ENCODE data around the gene NOS2. TPM values are rescaled to one million over a fixed set of nuclear protein-coding genes. Genes with fewer than 3 reads are reported as not detected.
"Not testable (repeated sequence)": the region's sequence is repeated elsewhere in the genome, so short reads cannot be mapped to it uniquely, and the experiment has no call there.

NOS2 gene
- total RNA-seq, 1 experiment from 2014 or later, result 0.67 TPM

DNA sequence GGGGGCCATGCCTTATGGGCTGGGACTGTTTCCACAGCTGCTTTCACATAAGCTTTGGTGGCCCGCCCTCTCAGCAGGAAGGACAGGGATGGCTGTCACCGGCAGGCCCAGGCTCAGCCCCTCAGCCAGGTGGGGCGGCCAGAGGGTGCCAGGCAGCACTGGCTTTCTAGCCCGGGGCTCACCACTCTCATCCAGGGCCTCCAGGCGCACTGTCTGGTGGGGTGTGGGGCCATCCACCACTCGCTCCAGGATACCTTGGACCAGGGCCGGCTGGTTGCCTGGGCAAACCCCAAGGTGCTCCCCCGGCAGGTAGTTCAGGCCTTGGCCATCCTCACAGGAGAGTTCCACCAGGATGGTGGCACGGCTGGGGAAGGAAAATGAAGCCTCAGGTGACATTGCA lies 35.0 kb downstream of the NOS2 start:
- DNase-seq (ENCODE audit: low spot score), result no peak
- intact Hi-C loops (cut with micrococcal nuclease; ENCODE audit: unreplicated experiment), result no loop called here
- Histone ChIP-seq H3K4me1 (ENCODE audit: insufficient read depth, low read length, poor library complexity, severe bottlenecking) (no peaks in the 10 kb centered on the region), H3K4me3 (ENCODE audit: low read depth, low read length, poor library complexity, severe bottlenecking) (no peak overlapping the region), H3K27me3 (replicated peaks; ENCODE audit: insufficient read depth, low read depth, low read length, poor library complexity) (no peaks in the 10 kb centered on the region), H3K36me3 (ENCODE audit: insufficient read depth, low read length, poor library complexity, severe bottlenecking) (no peaks in the 10 kb centered on the region), H3K9me3 (ENCODE audit: low read depth, low read length, poor library complexity, severe bottlenecking) (no peaks in the 10 kb centered on the region), H3K27ac (ENCODE audit: low read depth, low read length, poor library complexity, severe bottlenecking) (no peak overlapping the region)
- CTCF ChIA-PET, result no interaction called here
- POLR2A ChIA-PET (ENCODE audit: low non-redundant PET), result no interaction called here
- BruUV-seq (replicated peaks), result no TSS peak
- TF ChIP-seq, protein P1, sequence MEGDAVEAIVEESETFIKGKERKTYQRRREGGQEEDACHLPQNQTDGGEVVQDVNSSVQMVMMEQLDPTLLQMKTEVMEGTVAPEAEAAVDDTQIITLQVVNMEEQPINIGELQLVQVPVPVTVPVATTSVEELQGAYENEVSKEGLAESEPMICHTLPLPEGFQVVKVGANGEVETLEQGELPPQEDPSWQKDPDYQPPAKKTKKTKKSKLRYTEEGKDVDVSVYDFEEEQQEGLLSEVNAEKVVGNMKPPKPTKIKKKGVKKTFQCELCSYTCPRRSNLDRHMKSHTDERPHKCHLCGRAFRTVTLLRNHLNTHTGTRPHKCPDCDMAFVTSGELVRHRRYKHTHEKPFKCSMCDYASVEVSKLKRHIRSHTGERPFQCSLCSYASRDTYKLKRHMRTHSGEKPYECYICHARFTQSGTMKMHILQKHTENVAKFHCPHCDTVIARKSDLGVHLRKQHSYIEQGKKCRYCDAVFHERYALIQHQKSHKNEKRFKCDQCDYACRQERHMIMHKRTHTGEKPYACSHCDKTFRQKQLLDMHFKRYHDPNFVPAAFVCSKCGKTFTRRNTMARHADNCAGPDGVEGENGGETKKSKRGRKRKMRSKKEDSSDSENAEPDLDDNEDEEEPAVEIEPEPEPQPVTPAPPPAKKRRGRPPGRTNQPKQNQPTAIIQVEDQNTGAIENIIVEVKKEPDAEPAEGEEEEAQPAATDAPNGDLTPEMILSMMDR (conservative IDR thresholded peaks at IDR 0.05; ENCODE audit: low read depth, low read length), result no peak
- TF ChIP-seq EZH2 (IDR thresholded peaks at IDR 0.05; ENCODE audit: borderline replicate concordance, low read depth, low read length, poor library complexity, severe bottlenecking), result no peak

DNA sequence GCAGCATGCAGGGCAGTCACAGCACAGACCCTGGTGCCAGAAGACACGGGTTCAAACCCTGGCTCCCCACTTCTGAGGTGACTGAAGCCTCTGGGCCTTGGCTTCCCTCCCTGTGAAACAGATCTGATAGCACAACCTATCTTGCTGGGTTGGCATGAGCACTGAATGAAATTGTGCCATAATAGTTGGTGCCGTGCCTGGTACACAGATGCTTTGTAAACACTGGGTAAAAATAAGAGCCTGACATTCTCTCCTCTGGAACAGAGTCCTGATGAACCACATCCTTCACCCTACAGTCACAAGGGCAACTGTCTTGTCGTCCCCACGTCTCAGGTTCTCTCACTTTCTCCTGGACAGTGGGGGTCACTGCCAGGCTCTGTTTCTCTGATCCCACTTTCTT lies 35.7 kb downstream of the NOS2 start:
- H3K4me1 ChIP-seq (ENCODE audit: insufficient read depth, low read length, poor library complexity, severe bottlenecking), result no peaks in the 10 kb centered on the region
- CTCF ChIA-PET, result no interaction called here
- no peak for TF ChIP-seq EZH2 (IDR thresholded peaks at IDR 0.05; ENCODE audit: borderline replicate concordance, low read depth, low read length, poor library complexity, severe bottlenecking)
- TF ChIP-seq, protein P1 (conservative IDR thresholded peaks at IDR 0.05; ENCODE audit: low read depth, low read length), result no peak
- intact Hi-C loops (cut with micrococcal nuclease; ENCODE audit: unreplicated experiment), result loop anchor here (5.0 kb wide), 1 partner anchor 488 kb away; no protein-coding TSS in a partner anchor
- H3K27ac ChIP-seq (ENCODE audit: low read depth, low read length, poor library complexity, severe bottlenecking), result no peak overlapping the region
- no peaks in the 10 kb centered on the region for H3K9me3 ChIP-seq (ENCODE audit: low read depth, low read length, poor library complexity, severe bottlenecking)
- no TSS peak for BruUV-seq (replicated peaks)
- DNase-seq (ENCODE audit: low spot score), result no peak
- no peaks in the 10 kb centered on the region for H3K36me3 ChIP-seq (ENCODE audit: insufficient read depth, low read length, poor library complexity, severe bottlenecking)
- POLR2A ChIA-PET (ENCODE audit: low non-redundant PET), result no interaction called here
- H3K4me3 ChIP-seq (ENCODE audit: low read depth, low read length, poor library complexity, severe bottlenecking), result no peak overlapping the region
- H3K27me3 ChIP-seq (replicated peaks; ENCODE audit: insufficient read depth, low read depth, low read length, poor library complexity), result no peaks in the 10 kb centered on the region

DNA sequence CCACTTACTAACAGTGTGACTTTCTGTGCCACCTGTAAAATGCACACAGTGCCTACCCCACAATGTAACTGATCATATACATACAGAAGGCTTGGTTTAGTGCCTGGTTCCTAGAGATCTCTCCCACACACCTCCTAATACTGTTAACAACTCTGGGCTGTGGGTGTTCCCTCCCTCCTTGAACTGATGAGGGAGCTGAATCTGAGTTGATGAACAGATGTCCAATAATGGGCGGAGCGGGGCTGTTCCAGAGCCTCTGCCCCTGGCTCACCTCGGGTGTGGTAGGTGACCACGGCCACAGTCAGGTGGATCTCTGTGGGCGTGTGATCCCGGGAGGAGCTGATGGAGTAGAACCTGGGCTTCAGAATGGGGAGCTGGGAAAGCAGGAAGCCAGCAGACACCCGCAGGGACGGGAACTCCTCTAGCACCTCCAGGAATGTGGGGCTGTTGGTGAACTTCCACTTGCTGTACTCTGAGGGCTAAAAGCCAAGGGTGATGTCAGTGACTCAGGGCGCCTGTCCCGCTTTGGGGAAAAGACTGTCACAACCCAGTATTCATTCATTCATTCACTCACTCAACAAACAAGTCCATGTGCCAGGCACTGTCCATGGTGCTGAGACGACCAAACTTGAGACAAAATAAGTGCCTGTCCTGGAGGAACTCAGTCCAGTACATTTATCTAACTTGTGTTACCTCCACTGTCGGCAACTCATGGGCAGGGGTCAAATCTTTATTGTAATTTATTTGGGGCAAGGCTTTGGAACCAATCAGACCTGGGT lies 37.6 kb downstream of the NOS2 start:
- DNase-seq (ENCODE audit: low spot score), result peak; percentile 51
- TF ChIP-seq, protein P1 (conservative IDR thresholded peaks at IDR 0.05; ENCODE audit: low read depth, low read length), result no peak
- no peak for TF ChIP-seq EZH2 (IDR thresholded peaks at IDR 0.05; ENCODE audit: borderline replicate concordance, low read depth, low read length, poor library complexity, severe bottlenecking)
- intact Hi-C loops (cut with micrococcal nuclease; ENCODE audit: unreplicated experiment), result loop anchor here (5.0 kb wide), 1 partner anchor 490 kb away; no protein-coding TSS in a partner anchor

DNA sequence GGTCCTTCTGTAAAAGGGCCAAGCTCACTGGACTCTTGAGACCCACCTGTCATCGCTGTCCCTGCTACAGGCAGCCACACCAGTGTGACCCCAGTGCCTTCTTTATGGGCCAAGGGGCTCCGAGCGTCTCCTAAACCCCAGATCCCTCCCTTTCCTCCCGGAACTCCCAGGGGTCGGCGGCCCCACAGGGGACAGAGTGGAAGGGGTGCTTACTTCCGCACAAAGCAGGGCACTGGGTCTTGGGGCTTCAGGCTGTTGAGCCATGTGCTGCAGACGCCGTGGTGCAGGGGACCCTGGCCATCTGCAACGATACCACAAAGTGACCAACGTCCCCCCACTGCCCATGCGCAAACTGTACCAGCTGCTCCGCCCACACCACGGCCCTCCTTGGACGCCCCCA lies 39.4 kb downstream of the NOS2 start:
- H3K36me3 ChIP-seq (ENCODE audit: insufficient read depth, low read length, poor library complexity, severe bottlenecking); H3K9me3 ChIP-seq (ENCODE audit: low read depth, low read length, poor library complexity, severe bottlenecking); BruUV-seq (replicated peaks); H3K4me3 ChIP-seq (ENCODE audit: low read depth, low read length, poor library complexity, severe bottlenecking); DNase-seq (ENCODE audit: low spot score); H3K27me3 ChIP-seq (replicated peaks; ENCODE audit: insufficient read depth, low read depth, low read length, poor library complexity); POLR2A ChIA-PET (ENCODE audit: low non-redundant PET); H3K4me1 ChIP-seq (ENCODE audit: insufficient read depth, low read length, poor library complexity, severe bottlenecking); H3K27ac ChIP-seq (ENCODE audit: low read depth, low read length, poor library complexity, severe bottlenecking): not testable (repeated sequence)
- intact Hi-C loops (cut with micrococcal nuclease; ENCODE audit: unreplicated experiment), result loop anchor here (1.0 to 5.0 kb wide), 2 partner anchors 119 to 491 kb away; no protein-coding TSS in a partner anchor
- CTCF ChIA-PET, result interaction anchor here (1.1 to 1.9 kb wide), 3 partner anchors 104 to 119 kb away, joined by 3 to 33 read pairs (median 15); no protein-coding TSS in a partner anchor

More for the DNA sequence above, 37.6 kb downstream of the NOS2 start:
- ChIA-PET POLR2A (ENCODE audit: low non-redundant PET) (no interaction called here), CTCF (no interaction called here)
- Histone ChIP-seq H3K27me3 (replicated peaks; ENCODE audit: insufficient read depth, low read depth, low read length, poor library complexity) (no peaks in the 10 kb centered on the region), H3K4me1 (ENCODE audit: insufficient read depth, low read length, poor library complexity, severe bottlenecking) (no peaks in the 10 kb centered on the region), H3K27ac (ENCODE audit: low read depth, low read length, poor library complexity, severe bottlenecking) (no peak overlapping the region), H3K36me3 (ENCODE audit: insufficient read depth, low read length, poor library complexity, severe bottlenecking) (no peaks in the 10 kb centered on the region), H3K4me3 (ENCODE audit: low read depth, low read length, poor library complexity, severe bottlenecking) (no peak overlapping the region), H3K9me3 (ENCODE audit: low read depth, low read length, poor library complexity, severe bottlenecking) (no peaks in the 10 kb centered on the region)
- BruUV-seq (replicated peaks), result no TSS peak

All from A673 (cell line).